Esophagus squamous epithelium (tissue), 5 donors: ENCODE results near the gene DDX47. TPM values are rescaled to one million over a fixed set of nuclear protein-coding genes. Genes with fewer than 3 reads are reported as not detected.

Source experiments
- DNase-seq: peaks from one replicate; lab custom pipeline; 2025; lab: John Stamatoyannopoulos, UW
- H3K27ac ChIP-seq, 4 donors: fragments of 200-600 bp; sonication (generic); one replicate each; pipeline ENCODE4 v1.5.1; 2016 to 2019; ENCODE audit warnings: mild to moderate bottlenecking in 1 of 4
- H3K27me3 ChIP-seq, 4 donors: fragments of 200-600 bp; sonication (generic); 1 replicate in 3 of 4; 2 replicates in 1 of 4; pipeline versions ENCODE4 v1.5.1 to v1.6.0; 2017 to 2021; ENCODE audit warnings: antibody characterized with exemption in 1 of 4
- H3K36me3 ChIP-seq, 3 donors: fragments of 200-600 bp; sonication (generic); one replicate each; pipeline ENCODE4 v1.5.1; 2016 to 2019
- H3K4me1 ChIP-seq, 3 donors: fragments of 200-600 bp; sonication (generic); one replicate each; pipeline ENCODE4 v1.5.1; 2017 to 2019
- H3K4me3 ChIP-seq, 4 donors: fragments of 200-600 bp; sonication (generic); 1 replicate in 3 of 4; 2 replicates in 1 of 4; pipeline ENCODE4 v1.5.1; 2016 to 2019; ENCODE audit warnings: mild to moderate bottlenecking in 2 of 4, moderate library complexity in 1 of 4
- H3K9me3 ChIP-seq, 3 donors: fragments of 200-600 bp; sonication (generic); one replicate each; pipeline ENCODE4 v1.5.1; 2016 to 2019
- CTCF ChIP-seq, 6 experiments: fragments of 450-650 bp in 4 of 6; fragments of 200-600 bp in 2 of 6; sonication (generic) in 2 of 6; IDR thresholded peaks; one replicate each; pipeline ENCODE4 v1.5.1; 2016 to 2019; ENCODE audit warnings: antibody characterized with exemption in 6 of 6, mild to moderate bottlenecking in 4 of 6, moderate library complexity in 4 of 6
- POLR2A ChIP-seq, 4 donors: fragments of 450-650 bp; IDR thresholded peaks; one replicate each; pipeline ENCODE4 v1.6.1; 2017; ENCODE audit warnings: antibody characterized with exemption in 4 of 4, mild to moderate bottlenecking in 4 of 4, moderate library complexity in 3 of 4
- WGBS, 2 donors: methylation state at CpG; one replicate each; pipeline ENCODE4 v1.1.5; 2018; 5-methylcytosine and 5-hydroxymethylcytosine counted together
- intact Hi-C: fragments of 100-400 bp; cut with DNase I; formaldehyde crosslinking; loops from one replicate; pipeline ENCODE4 v1.15.0; 2022
- total RNA-seq, 4 donors: library from RNA; depleted of rRNA; stranded (reverse); fragments of >200 nt; gene quantifications; one replicate each; pipeline ENCODE4 v1.1.0, GENCODE V29; 2016
- donor health status: DM: yes; HTN: yes; CAD: no.

DDX47 gene
- total RNA-seq, 4 donors from 2014 or later: 40.6 to 67.9 (median 55.3) TPM

DNA sequence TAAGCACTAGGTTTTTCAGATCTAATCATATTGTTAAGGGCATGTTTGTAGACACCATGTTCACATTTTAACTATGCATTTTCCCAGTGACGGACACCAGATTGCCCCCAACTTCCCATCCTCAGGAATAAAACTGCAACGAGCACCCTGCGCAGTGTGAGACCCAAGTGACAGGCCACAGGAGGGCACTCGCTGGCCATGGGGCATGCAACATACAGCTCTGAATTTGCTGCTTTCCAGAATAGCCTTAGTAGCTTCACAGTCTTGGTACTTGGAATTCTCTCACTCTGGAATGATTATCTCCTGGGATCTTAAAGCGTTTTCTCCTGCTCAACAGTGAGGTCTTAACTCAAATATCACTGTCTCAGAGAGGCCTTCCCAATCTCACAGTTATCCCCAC, 972 bp upstream of the DDX47 start:
- Histone ChIP-seq H3K27me3 (no peaks in the 10 kb centered on the region), H3K36me3 (peaks cover 0 to 20% (median 0%) of the 10 kb centered on the region in 3 donors), H3K4me1 (peaks cover 19 to 61% (median 39%) of the 10 kb centered on the region in 3 donors), H3K4me3 (no peak overlapping the region), H3K27ac (no peak overlapping the region), H3K9me3 (no peaks in the 10 kb centered on the region)
- intact Hi-C loops: no loop called here
- DNase-seq: no peak
- 95 to 96% methylated on average over 5 of the region's 5 CpGs for WGBS, 2 donors
- TF ChIP-seq POLR2A (IDR thresholded peaks at IDR 0.05) (no peak), CTCF (IDR thresholded peaks at IDR 0.05) (no peak)

- TF ChIP-seq CTCF (IDR thresholded peaks at IDR 0.05) (no peak), POLR2A (IDR thresholded peaks at IDR 0.05) (no peak)
- Histone ChIP-seq H3K4me1 (peaks cover 14 to 58% (median 34%) of the 10 kb centered on the region in 3 donors), H3K27me3 (no peaks in the 10 kb centered on the region), H3K4me3 (peak overlapping the region in 2 of 4 donors; percentile 81 to 84), H3K27ac (peak overlapping the region in 3 of 4 donors; percentile 81 to 86 (median 82)), H3K36me3 (peaks cover 0 to 25% (median 0%) of the 10 kb centered on the region in 3 donors), H3K9me3 (no peaks in the 10 kb centered on the region)
- no peak for DNase-seq
- 60 to 65% methylated on average over 14 of the region's 14 CpGs for WGBS, 2 donors
- intact Hi-C loops: no loop called here
Observed at GRCh38 chr12:12812618-12813119, 477 bp upstream of the DDX47 start.

DNA sequence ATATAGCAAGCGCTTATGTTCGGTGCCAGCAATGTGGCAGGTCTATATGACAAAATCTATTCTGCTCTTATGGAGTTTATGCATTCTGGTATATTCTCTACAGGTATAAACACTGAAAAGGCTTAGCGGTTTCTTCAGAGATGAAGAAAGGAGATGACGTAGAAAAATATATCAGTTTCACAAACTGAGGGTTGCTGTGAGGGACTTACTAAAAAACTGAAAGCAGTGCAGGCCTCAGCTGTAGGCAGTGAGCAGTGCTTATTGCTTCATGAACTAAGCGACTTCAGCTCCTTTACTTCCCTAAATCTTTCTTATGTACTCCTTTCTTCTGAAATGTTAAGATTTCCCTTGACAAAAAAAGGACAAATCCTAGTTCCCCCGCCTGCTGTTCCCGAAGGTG, 4.5 kb downstream of the DDX47 start:
- Histone ChIP-seq H3K36me3 (peaks cover 0 to 61% (median 12%) of the 10 kb centered on the region in 3 donors), H3K27me3 (no peaks in the 10 kb centered on the region), H3K4me3 (no peak overlapping the region), H3K9me3 (no peaks in the 10 kb centered on the region), H3K4me1 (peaks cover 6 to 68% (median 31%) of the 10 kb centered on the region in 3 donors), H3K27ac (no peak overlapping the region)
- intact Hi-C loops: no loop called here
- 90% methylated on average over 6 to 7 of the region's 7 CpGs for WGBS, 2 donors
- no peak for DNase-seq
- TF ChIP-seq POLR2A (IDR thresholded peaks at IDR 0.05): no peak
- no peak for TF ChIP-seq CTCF (IDR thresholded peaks at IDR 0.05)

DNA sequence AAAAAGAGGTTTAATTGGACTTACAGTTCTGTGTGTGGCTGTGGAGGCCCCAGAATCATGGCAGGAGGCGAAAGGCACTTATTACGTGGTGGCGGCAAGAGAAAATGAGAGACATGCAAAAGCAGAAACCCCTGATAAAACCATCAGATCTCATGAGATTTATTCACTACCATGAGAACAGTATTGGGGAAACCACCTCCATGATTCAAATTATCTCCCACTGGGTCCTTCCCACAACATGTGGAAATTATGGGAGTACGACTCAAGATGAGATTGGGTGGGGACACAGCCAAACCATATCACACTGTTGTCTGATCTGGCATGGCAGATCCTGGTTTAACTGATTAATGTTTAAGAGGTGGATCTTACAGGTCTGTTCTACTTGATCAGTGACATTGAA, 5.6 kb downstream of the DDX47 start:
- Histone ChIP-seq H3K27ac (peak overlapping the region in 1 of 4 donors; percentile 18), H3K27me3 (no peaks in the 10 kb centered on the region), H3K4me3 (no peak overlapping the region), H3K36me3 (peaks cover 2 to 72% (median 22%) of the 10 kb centered on the region in 3 donors), H3K9me3 (no peaks in the 10 kb centered on the region), H3K4me1 (peaks cover 6 to 64% (median 31%) of the 10 kb centered on the region in 3 donors)
- DNase-seq: no peak
- no peak for TF ChIP-seq CTCF (IDR thresholded peaks at IDR 0.05)
- no peak for TF ChIP-seq POLR2A (IDR thresholded peaks at IDR 0.05)
- 89 to 91% methylated on average over 4 of the region's 4 CpGs for WGBS, 2 donors
- intact Hi-C loops: no loop called here

GRCh38 chr12:12819221-12819620, 6.1 kb downstream of the DDX47 start:
- DNase-seq: no peak
- H3K36me3 ChIP-seq: peaks cover 7 to 77% (median 26%) of the 10 kb centered on the region in 3 donors
- H3K27me3 ChIP-seq: no peaks in the 10 kb centered on the region
- WGBS, 2 donors: 66 to 88% methylated on average over 2 of the region's 2 CpGs
- TF ChIP-seq POLR2A (IDR thresholded peaks at IDR 0.05) (no peak), CTCF (IDR thresholded peaks at IDR 0.05) (no peak)
- H3K9me3 ChIP-seq: no peaks in the 10 kb centered on the region
- peaks cover 6 to 58% (median 26%) of the 10 kb centered on the region in 3 donors for H3K4me1 ChIP-seq
- H3K4me3 ChIP-seq: no peak overlapping the region
- intact Hi-C loops: no loop called here
- H3K27ac ChIP-seq: peak overlapping the region in 2 of 4 donors; percentile 54 to 77
